NCI-H2081 (cell line): ENCODE data around the gene MARK3.

ENCODE experiments used
- DNase-seq, 2 experiments: peaks; one replicate each; lab custom pipeline; 2025; lab: John Stamatoyannopoulos, UW

The MARK3 gene

DNA sequence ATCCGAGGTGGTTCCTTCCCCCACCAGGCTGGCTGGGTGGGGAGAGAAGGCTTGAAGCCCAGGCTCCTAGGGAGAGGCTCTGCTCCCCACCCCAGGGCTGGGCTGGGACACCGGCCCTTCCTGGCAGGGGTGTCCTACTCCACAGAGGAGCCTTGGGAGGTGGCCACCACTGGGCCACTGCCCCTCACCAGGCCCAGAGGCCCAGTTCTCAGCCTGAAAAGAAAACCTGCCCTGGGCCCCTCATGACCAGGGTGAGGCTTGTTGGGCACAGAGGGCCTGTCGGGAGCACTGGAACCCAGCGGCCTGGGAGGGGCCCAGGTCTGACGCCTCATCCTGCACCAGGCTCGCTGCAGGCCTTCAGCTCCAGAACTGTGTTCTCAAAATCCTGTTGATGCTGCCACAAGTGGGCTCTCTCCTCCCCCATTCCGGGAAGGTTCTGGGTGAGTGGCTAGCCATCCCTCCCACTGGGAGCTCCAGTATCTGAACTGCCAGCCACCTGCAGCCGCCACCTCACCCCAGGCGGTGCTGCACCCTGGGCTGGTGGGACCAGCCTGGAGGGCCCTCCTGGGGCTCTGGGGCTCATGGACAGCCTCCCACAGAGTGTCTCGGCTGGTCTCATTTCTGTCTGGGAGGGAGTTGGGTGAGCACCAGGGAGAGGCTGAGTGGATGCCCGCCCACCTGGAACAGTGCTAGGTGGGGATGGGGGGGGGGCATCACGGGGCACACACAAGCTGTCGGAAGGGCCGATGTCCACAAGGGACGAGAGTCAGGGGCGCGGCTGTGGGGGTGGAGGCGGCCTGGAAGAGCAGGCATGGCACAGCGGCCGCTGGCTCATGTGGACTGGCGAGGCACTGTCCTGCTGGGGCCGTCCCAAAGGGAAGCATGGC, 165.5 kb downstream of the MARK3 start:
- no peak for DNase-seq

DNA sequence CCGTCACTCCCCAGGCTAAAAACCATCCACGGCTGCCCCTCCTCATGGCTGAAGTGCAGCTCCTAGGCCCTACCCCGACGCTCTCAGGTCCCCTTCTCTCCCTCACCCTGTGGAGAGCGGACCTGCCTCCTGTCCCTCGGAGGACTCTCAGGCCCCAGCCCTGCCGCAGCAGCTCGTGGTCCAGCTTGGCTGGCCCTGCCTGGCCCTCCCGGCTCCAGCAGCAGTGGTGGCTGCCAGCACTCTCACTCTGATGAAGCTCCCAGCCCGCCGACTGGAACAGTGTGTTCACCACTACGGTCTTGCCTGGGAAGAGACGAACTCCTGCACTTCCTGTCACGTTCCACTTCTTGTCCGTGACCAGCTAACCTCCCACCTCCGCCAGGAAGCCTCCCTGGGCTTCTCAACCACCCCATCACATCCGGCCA, 166.1 kb downstream of the MARK3 start:
- DNase-seq = no peak

- DNase-seq = no peak
Measured at GRCh38 chr14:103552011-103552845, 167.0 kb downstream of the MARK3 start.

DNA sequence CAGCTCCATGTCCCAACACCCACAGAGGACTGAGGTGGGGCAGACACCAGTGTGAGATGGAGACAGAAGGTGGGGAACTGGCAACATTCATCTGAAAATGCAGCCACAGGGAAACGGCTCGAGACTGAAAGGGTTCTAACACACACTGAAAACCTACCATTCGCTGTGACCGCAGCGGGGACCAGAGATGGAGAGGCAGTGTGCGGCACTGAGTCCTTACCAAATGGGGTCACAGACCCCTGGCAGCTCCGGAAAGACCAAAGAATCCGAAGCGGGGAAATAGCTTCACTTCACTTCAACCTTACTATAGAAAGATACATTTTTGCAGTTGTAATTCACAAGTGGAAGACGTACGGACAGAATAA, 167.6 kb downstream of the MARK3 start:
- DNase-seq = no peak
